Measurements from ENCODE around the gene SYNJ2.

The SYNJ2 gene

GRCh38 chr6:157984128-157984527, 2.5 kb downstream of the SYNJ2 start:
- TF ChIP-seq, protein P1, sequence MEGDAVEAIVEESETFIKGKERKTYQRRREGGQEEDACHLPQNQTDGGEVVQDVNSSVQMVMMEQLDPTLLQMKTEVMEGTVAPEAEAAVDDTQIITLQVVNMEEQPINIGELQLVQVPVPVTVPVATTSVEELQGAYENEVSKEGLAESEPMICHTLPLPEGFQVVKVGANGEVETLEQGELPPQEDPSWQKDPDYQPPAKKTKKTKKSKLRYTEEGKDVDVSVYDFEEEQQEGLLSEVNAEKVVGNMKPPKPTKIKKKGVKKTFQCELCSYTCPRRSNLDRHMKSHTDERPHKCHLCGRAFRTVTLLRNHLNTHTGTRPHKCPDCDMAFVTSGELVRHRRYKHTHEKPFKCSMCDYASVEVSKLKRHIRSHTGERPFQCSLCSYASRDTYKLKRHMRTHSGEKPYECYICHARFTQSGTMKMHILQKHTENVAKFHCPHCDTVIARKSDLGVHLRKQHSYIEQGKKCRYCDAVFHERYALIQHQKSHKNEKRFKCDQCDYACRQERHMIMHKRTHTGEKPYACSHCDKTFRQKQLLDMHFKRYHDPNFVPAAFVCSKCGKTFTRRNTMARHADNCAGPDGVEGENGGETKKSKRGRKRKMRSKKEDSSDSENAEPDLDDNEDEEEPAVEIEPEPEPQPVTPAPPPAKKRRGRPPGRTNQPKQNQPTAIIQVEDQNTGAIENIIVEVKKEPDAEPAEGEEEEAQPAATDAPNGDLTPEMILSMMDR (conservative IDR thresholded peaks at IDR 0.05) = no peak
- peak overlapping the region; percentile 94 for H3K27ac ChIP-seq

GRCh38 chr6:157984686-157985225, 3.1 kb downstream of the SYNJ2 start:
- TF ChIP-seq, protein P1 (conservative IDR thresholded peaks at IDR 0.05) = no peak
- peak overlapping the region; percentile 94 for H3K27ac ChIP-seq

DNA sequence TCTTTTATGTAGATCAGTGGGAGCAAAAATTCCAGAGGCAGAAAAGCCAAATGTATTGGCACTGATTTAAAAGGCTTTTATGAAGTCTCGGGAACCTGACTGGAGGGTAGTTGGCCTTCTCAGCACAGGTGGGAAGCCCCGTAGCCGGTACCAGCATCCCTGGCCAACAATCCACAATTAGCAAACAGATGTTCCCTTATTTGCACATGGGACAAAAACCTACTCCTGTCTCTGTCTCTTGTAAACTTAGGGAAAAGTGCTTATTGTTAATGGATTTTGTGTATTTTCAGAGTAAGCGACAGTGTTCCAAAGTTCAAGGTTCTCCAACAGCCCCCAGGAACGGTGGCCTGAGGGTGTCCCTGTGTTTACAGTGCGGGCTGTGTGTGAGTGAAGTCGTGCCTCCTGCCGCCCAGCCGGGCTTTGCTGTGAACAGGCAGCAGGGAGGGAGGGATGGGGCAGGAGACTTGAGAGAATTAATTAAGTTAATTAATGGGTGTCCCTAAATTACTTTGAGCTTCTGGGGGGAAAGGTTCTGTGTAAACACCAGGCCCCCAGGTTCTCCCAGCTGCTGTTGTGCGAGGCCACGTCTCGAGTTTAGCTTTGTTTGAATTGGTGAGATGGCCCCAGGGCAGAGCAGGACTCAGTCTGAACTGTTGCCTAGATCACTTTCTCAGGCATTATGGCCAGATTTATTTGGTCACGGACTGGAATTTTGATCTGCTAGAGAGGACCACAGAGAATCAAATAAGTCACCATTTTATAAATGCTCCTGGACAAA, 3.9 kb downstream of the SYNJ2 start:
- TF ChIP-seq, protein P1 (conservative IDR thresholded peaks at IDR 0.05) = no peak

GRCh38 chr6:157987788-157988699, 6.4 kb downstream of the SYNJ2 start:
- TF ChIP-seq, protein P1 (conservative IDR thresholded peaks at IDR 0.05) = no peak
- peak overlapping the region; percentile 94 for H3K27ac ChIP-seq

More for the DNA sequence above, 3.9 kb downstream of the SYNJ2 start:
- H3K27ac ChIP-seq = peak overlapping the region; percentile 94

- H3K27ac ChIP-seq = peak overlapping the region; percentile 94
Observed at GRCh38 chr6:157988700-157989063, 7.0 kb downstream of the SYNJ2 start.

DNA sequence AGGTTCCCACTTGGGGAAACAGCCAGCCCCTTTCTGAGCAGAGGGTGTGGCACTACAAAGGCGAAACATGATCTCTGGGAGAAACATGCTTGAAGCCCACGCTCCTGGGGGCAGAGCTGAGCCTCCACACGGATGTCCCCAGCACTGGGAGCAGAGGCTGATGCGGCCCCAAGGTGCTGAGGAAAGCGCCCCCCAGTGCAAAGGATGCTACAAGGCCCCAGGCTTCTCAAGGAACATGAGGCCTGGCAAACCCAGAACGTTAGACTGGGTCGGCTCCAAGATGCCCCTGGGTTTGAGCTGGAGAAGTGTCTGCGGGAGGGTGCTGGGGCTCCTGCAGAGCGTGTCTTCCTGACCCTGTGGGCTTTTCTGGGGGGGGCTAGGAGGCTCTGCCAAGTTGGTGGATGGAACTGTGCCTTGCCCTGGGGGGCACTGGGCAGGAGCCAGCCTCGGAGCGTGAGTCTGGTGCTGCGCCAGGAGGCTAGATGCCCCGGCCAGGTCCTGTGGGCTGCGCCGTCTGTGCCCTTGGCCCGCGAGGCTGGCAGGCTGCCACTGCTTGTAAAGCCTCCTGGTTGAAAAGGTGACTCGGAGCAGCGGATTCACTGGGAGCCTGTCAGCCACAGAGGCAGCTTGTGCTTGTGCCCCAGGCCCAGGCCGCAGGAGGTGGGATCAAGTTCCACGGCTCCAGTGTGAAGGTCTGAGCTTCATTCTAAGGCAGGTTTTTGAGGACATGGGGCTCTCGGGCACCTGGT, 8.1 kb downstream of the SYNJ2 start:
- TF ChIP-seq, protein P1 (conservative IDR thresholded peaks at IDR 0.05) = no peak
- H3K27ac ChIP-seq = peak overlapping the region; percentile 94

More at GRCh38 chr6:157988700-157989063, 7.0 kb downstream of the SYNJ2 start:
- TF ChIP-seq, protein P1 (conservative IDR thresholded peaks at IDR 0.05) = no peak
